Measurements from ENCODE around the gene AHCTF1. TPM values are rescaled to one million over a fixed set of nuclear protein-coding genes. Genes with fewer than 3 reads are reported as not detected.

Gene AHCTF1
- total and polyA plus RNA-seq, 10 of the 15 experiments (the other 5 are each of a cell fraction or from before 2014, with no cell fraction given), result 3.4 to 45.5 (median 17.8) TPM

GRCh38 chr1:246906833-246907232 lies 24.9 kb downstream of the AHCTF1 start:
- no peaks in the 10 kb centered on the region for H3K9me3 ChIP-seq (replicated peaks; ENCODE audit: control insufficient read depth, insufficient read depth, low read length)
- CTCF ChIA-PET, result interaction anchor here (0.7 to 2.1 kb wide), 13 partner anchors 8 to 468 kb away, joined by 3 to 26 read pairs (median 6); no protein-coding TSS in a partner anchor
- POLR2A ChIA-PET, result no interaction called here
- 96% methylated on average over 1 of the region's 1 CpG for WGBS (ENCODE audit: insufficient coverage, insufficient replicate concordance, low lambda C conversion rate, missing lambda C conversion rate)
- H3K4me1 ChIP-seq (ENCODE audit: control insufficient read depth, insufficient read depth, low read length), result no peaks in the 10 kb centered on the region
- intact Hi-C loops (cut with micrococcal nuclease; ENCODE audit: unreplicated experiment) (loop anchor here (1.0 to 5.0 kb wide), 2 partner anchors 64 to 580 kb away; no protein-coding TSS in a partner anchor), in situ Hi-C loops (cut with MboI) (no loop called here)
- H3K9ac ChIP-seq (ENCODE audit: control insufficient read depth, insufficient read depth, low read length), result no peak overlapping the region
- no peak for DNase-seq (ENCODE audit: low read depth, low spot score)
- H3K79me2 ChIP-seq (ENCODE audit: control insufficient read depth, insufficient read depth, low read length), result no peaks in the 10 kb centered on the region
- peaks cover 2 to 38% of the 10 kb centered on the region in 2 experiments for H3K36me3 ChIP-seq (ENCODE audit: control insufficient read depth in 2 of 2, insufficient read depth in 2 of 2, low read length in 1 of 2)
- H3K4me3 ChIP-seq, result no peak overlapping the region
- no peak for ATAC-seq
- H2AFZ ChIP-seq (ENCODE audit: control insufficient read depth, low read depth, low read length), result no peak overlapping the region
- no peak overlapping the region for H3K27ac ChIP-seq (ENCODE audit: control insufficient read depth, insufficient read depth)
- no peak for FAIRE-seq
- no TSS peak for BruUV-seq (replicated peaks)
- TF ChIP-seq DPF2 (IDR thresholded peaks at IDR 0.05), result no peak
- no peak for TF ChIP-seq MAX (IDR thresholded peaks at IDR 0.05; ENCODE audit: low read depth, low read length)
- TF ChIP-seq ZNF24 (IDR thresholded peaks at IDR 0.05), result no peak
- no peak for TF ChIP-seq POLR2AphosphoS2 (IDR thresholded peaks at IDR 0.05; ENCODE audit: low read depth, low read length)
- no peak for TF ChIP-seq EP300 (IDR thresholded peaks at IDR 0.05; ENCODE audit: borderline replicate concordance in 1 of 2, control insufficient read depth in 1 of 2, low read depth in 2 of 2, low read length in 2 of 2)
- TF ChIP-seq TARDBP (IDR thresholded peaks at IDR 0.05; ENCODE audit: borderline replicate concordance), result no peak
- no peak for TF ChIP-seq IRF4 (IDR thresholded peaks at IDR 0.05; ENCODE audit: low read depth, low read length)
- TF ChIP-seq SMARCA5 (IDR thresholded peaks at IDR 0.05), result no peak
- no peak for TF ChIP-seq E2F8 (IDR thresholded peaks at IDR 0.05; ENCODE audit: low read depth, partially characterized antibody)
- TF ChIP-seq ZBTB40 (IDR thresholded peaks at IDR 0.05; ENCODE audit: borderline replicate concordance), result no peak
- no peak for TF ChIP-seq NFXL1 (IDR thresholded peaks at IDR 0.05; ENCODE audit: borderline replicate concordance)
- RAD21 ChIA-PET (ENCODE audit: unreplicated experiment), result interaction anchor here (0.7 to 2.4 kb wide), 4 partner anchors 53 to 580 kb away, joined by 3 to 27 read pairs (median 7); no protein-coding TSS in a partner anchor
- no peak overlapping the region for H3K4me2 ChIP-seq (ENCODE audit: control insufficient read depth, insufficient read depth)
- no peaks in the 10 kb centered on the region for H4K20me1 ChIP-seq (ENCODE audit: control insufficient read depth, insufficient read depth)
- H3K27me3 ChIP-seq (replicated peaks in 1 of 2; ENCODE audit: control insufficient read depth in 2 of 2, insufficient read depth in 2 of 2, low read length in 1 of 2), result no peaks in the 10 kb centered on the region
- SMC1A ChIA-PET (ENCODE audit: uncharacterized antibody, unreplicated experiment), result interaction anchor here (0.7 to 2.7 kb wide), 7 partner anchors 9 to 80 kb away, joined by 3 to 19 read pairs (median 4); no protein-coding TSS in a partner anchor
